HEK293 (cell line): ENCODE data around the gene ASCC2.

Experiments used
- CTCF ChIA-PET: fragments of 350-600 bp; formaldehyde crosslinking; extraction: SDS; loops from one replicate; lab custom pipeline; 2021; ENCODE audit warnings: antibody characterized with exemption; lab: Yijun Ruan, JAX
- POLR2A ChIA-PET: fragments of 300-600 bp; formaldehyde crosslinking; extraction: SDS; loops from one replicate; lab custom pipeline; 2020; ENCODE audit warnings: antibody characterized with exemption, inconsistent platforms; lab: Yijun Ruan, JAX
- H3K27ac ChIP-seq: fragments of 200-500 bp; sonication (Bioruptor generic); 2 replicates; pipeline ENCODE4 v1.5.1; 2014; ENCODE audit warnings: low read depth, low read length, control low read depth, inconsistent platforms; ENCODE audit errors: extremely low read depth
- H3K36me3 ChIP-seq, 2 experiments: fragments of 200-500 bp in 1 of 2; sonication (Bioruptor generic) in 1 of 2; 1 replicate in 1 of 2; 2 replicates in 1 of 2; pipeline ENCODE4 v1.5.1; 2014 to 2017; ENCODE audit warnings: inconsistent platforms in 2 of 2, low read length in 2 of 2; ENCODE audit not compliant: control insufficient read depth in 2 of 2, insufficient read depth in 1 of 2
- H3K4me1 ChIP-seq: fragments of 200-500 bp; sonication (Bioruptor generic); 2 replicates; pipeline ENCODE4 v1.5.1; 2014; ENCODE audit warnings: mild to moderate bottlenecking, low read length, inconsistent platforms; ENCODE audit not compliant: control insufficient read depth, insufficient read depth
- H3K4me3 ChIP-seq: 2 replicates; pipeline ENCODE4 v1.5.1; 2011; ENCODE audit warnings: low read depth, mild to moderate bottlenecking, control low read depth, low read length, moderate library complexity
- H3K9me3 ChIP-seq: fragments of 200-500 bp; sonication (Bioruptor generic); 2 replicates; pipeline ENCODE4 v1.5.1; 2014; ENCODE audit warnings: low read depth, low read length, inconsistent platforms; ENCODE audit not compliant: control insufficient read depth, insufficient read depth
- ATF2 ChIP-seq: fragments of 450-650 bp; formaldehyde crosslinking; IDR thresholded peaks from 2 replicates; pipeline ENCODE4 v1.5.1; 2016; ENCODE audit warnings: missing biosample characterization, missing genetic modification characterization, low read depth
- BCL11A ChIP-seq: fragments of 450-650 bp; formaldehyde crosslinking; IDR thresholded peaks from 2 replicates; pipeline ENCODE4 v1.5.1; 2016; ENCODE audit warnings: low read depth, missing biosample characterization, missing genetic modification characterization
- FEZF1 ChIP-seq: fragments of 450-650 bp; formaldehyde crosslinking; IDR thresholded peaks from 2 replicates; pipeline ENCODE4 v1.5.1; 2016; ENCODE audit warnings: missing biosample characterization, missing genetic modification characterization
- PRDM10 ChIP-seq: fragments of 450-650 bp; formaldehyde crosslinking; IDR thresholded peaks from 2 replicates; pipeline ENCODE4 v1.5.1; 2016; ENCODE audit warnings: missing biosample characterization, missing genetic modification characterization
- YY1 ChIP-seq: fragments of 450-650 bp; formaldehyde crosslinking; IDR thresholded peaks from 2 replicates; pipeline ENCODE4 v1.5.1; 2018; ENCODE audit warnings: missing biosample characterization, missing genetic modification characterization
- ZBTB8A ChIP-seq: fragments of 450-650 bp; formaldehyde crosslinking; IDR thresholded peaks from 2 replicates; pipeline ENCODE4 v1.5.1; 2016; ENCODE audit warnings: missing biosample characterization, missing genetic modification characterization
- ZEB2 ChIP-seq: fragments of 450-650 bp; formaldehyde crosslinking; IDR thresholded peaks from 2 replicates; pipeline ENCODE4 v1.5.1; 2016; ENCODE audit warnings: missing biosample characterization, missing genetic modification characterization
- ZFP3 ChIP-seq: fragments of 450-650 bp; formaldehyde crosslinking; IDR thresholded peaks from 2 replicates; pipeline ENCODE4 v1.5.1; 2016; ENCODE audit warnings: low read depth, missing biosample characterization, missing genetic modification characterization
- ZFP41 ChIP-seq: fragments of 450-650 bp; formaldehyde crosslinking; IDR thresholded peaks from 2 replicates; pipeline ENCODE4 v1.5.1; 2016; ENCODE audit warnings: missing biosample characterization, missing genetic modification characterization, borderline replicate concordance
- ZNF114 ChIP-seq: fragments of 450-650 bp; formaldehyde crosslinking; IDR thresholded peaks from 2 replicates; pipeline ENCODE4 v1.5.0; 2017; ENCODE audit warnings: missing biosample characterization, missing genetic modification characterization
- ZNF530 ChIP-seq: fragments of 450-650 bp; formaldehyde crosslinking; IDR thresholded peaks from 2 replicates; pipeline ENCODE4 v1.5.1; 2016; ENCODE audit warnings: low read depth, missing biosample characterization, missing genetic modification characterization
- ZNF658 ChIP-seq: fragments of 450-650 bp; formaldehyde crosslinking; IDR thresholded peaks from 2 replicates; pipeline ENCODE4; 2016; ENCODE audit warnings: missing biosample characterization, missing genetic modification characterization
- ZNF664 ChIP-seq: fragments of 450-650 bp; formaldehyde crosslinking; IDR thresholded peaks from 2 replicates; pipeline ENCODE4 v1.5.1; 2016; ENCODE audit warnings: missing biosample characterization, missing genetic modification characterization
- ZNF768 ChIP-seq: fragments of 450-650 bp; formaldehyde crosslinking; IDR thresholded peaks from 2 replicates; pipeline ENCODE4 v1.5.1; 2018; ENCODE audit warnings: missing biosample characterization, mild to moderate bottlenecking, missing genetic modification characterization
- ZNF776 ChIP-seq: fragments of 450-650 bp; formaldehyde crosslinking; IDR thresholded peaks from 2 replicates; pipeline ENCODE4 v1.5.0; 2017; ENCODE audit warnings: missing biosample characterization, missing genetic modification characterization, borderline replicate concordance
- ZXDB ChIP-seq: fragments of 450-650 bp; formaldehyde crosslinking; IDR thresholded peaks from 2 replicates; pipeline ENCODE4 v1.5.1; 2016; ENCODE audit warnings: missing biosample characterization, missing genetic modification characterization

ASCC2 gene

GRCh38 chr22:29750559-29751538 is 87.2 kb downstream of the ASCC2 start:
- ChIA-PET CTCF (interaction anchor here (0.6 to 1.0 kb wide), 3 partner anchors 61 to 105 kb away, joined by 3 to 4 read pairs (median 3); no protein-coding TSS in a partner anchor), POLR2A (interaction anchor here (1.4 kb wide), 1 partner anchor 16 kb away, joined by 4 read pairs; the partner anchor contains the start of genes UQCR10 and ZMAT5)
- H3K4me1 ChIP-seq, result no peaks in the 10 kb centered on the region
- H3K36me3 ChIP-seq, result peaks cover 0 to 20% of the 10 kb centered on the region in 2 experiments; a peak in 2 of 3 replicates
- no peak overlapping the region for H3K4me3 ChIP-seq
- H3K9me3 ChIP-seq, result no peaks in the 10 kb centered on the region
- no peak for TF ChIP-seq ZFP3
- no peak for TF ChIP-seq ZNF776
- TF ChIP-seq FEZF1 (tag by site-specific recombination), result no peak
- TF ChIP-seq YY1, result no peak
- peak; percentile 82 for TF ChIP-seq PRDM10 (tag by site-specific recombination)
- no peak for TF ChIP-seq ZXDB
- no peak for TF ChIP-seq BCL11A
- no peak for TF ChIP-seq ATF2 (tag by site-specific recombination)
- peak; percentile 93 for TF ChIP-seq ZNF664
- H3K27ac ChIP-seq, result no peak overlapping the region

GRCh38 chr22:29750029-29750428 is 88.0 kb downstream of the ASCC2 start:
- no peak overlapping the region for H3K27ac ChIP-seq
- H3K4me1 ChIP-seq, result no peaks in the 10 kb centered on the region
- no peak overlapping the region for H3K4me3 ChIP-seq
- H3K36me3 ChIP-seq, result peaks cover 0 to 27% of the 10 kb centered on the region in 2 experiments; a peak in 2 of 3 replicates
- ChIA-PET CTCF (interaction anchor here (0.9 kb wide), 1 partner anchor 104 kb away, joined by 3 read pairs; no protein-coding TSS in a partner anchor), POLR2A (no interaction called here)
- H3K9me3 ChIP-seq, result no peaks in the 10 kb centered on the region
- TF ChIP-seq ZNF114 (tag by site-specific recombination), result no peak
- TF ChIP-seq ZNF530 (tag by site-specific recombination), result no peak
- no peak for TF ChIP-seq ZNF658 (tag by site-specific recombination)
- no peak for TF ChIP-seq ZBTB8A (tag by site-specific recombination)
- TF ChIP-seq ZFP41 (tag by site-specific recombination), result no peak
- TF ChIP-seq ZEB2 (tag by site-specific recombination), result no peak
- TF ChIP-seq ZNF768 (tag by site-specific recombination), result peak; percentile 56; the same call in 1 of the 2 replicates
